GM10266 (cell line): Measurements from ENCODE around the gene TMEM179.
"Not testable (repeated sequence)": the region's sequence is repeated elsewhere in the genome, so short reads cannot be mapped to it uniquely, and the experiment has no call there.

ENCODE experiments used
- DNase-seq: peaks from one replicate; pipeline ENCODE4 v3.0.0; 2012; ENCODE audit errors: extremely low spot score
- CTCF ChIP-seq: IDR thresholded peaks from 2 replicates; pipeline ENCODE4 v1.5.1; 2012; ENCODE audit warnings: mild to moderate bottlenecking, low read depth; ENCODE audit not compliant: control insufficient read depth, insufficient read depth; ENCODE audit errors: missing control alignments

The TMEM179 gene

GRCh38 chr14:104604458-104605449 is at the start of gene TMEM179:
TMEM179 (minus strand) TSS chr14:104604772; CDS start chr14:104604741, 31 bp downstream.
- no peak for TF ChIP-seq CTCF
- DNase-seq = no peak

GRCh38 chr14:104654119-104654518 is 49.5 kb upstream of the TMEM179 start:
- no peak for DNase-seq
- TF ChIP-seq CTCF = no peak

- not testable (repeated sequence) for DNase-seq
These were observed 48.8 kb upstream of the TMEM179 start for GRCh38 chr14:104653130-104653920.

GRCh38 chr14:104652386-104652785 is 47.8 kb upstream of the TMEM179 start:
- no peak for DNase-seq
- TF ChIP-seq CTCF = no peak

- DNase-seq = no peak
- no peak for TF ChIP-seq CTCF
These were observed 47.3 kb upstream of the TMEM179 start for GRCh38 chr14:104651876-104652260.

- no peak for DNase-seq
- TF ChIP-seq CTCF = no peak
These were observed 46.7 kb upstream of the TMEM179 start for GRCh38 chr14:104650981-104651875.
